ENCODE data around the gene NHP2.

- TF ChIP-seq ETV6 (conservative IDR thresholded peaks at IDR 0.05 in 1 of 2, IDR thresholded peaks at IDR 0.05 in 1 of 2; ENCODE audit: borderline replicate concordance in 1 of 2, low read depth in 1 of 2) = no peak
- TF ChIP-seq MEF2B (IDR thresholded peaks at IDR 0.05; ENCODE audit: partially characterized antibody, poor library complexity, severe bottlenecking) = no peak
- TF ChIP-seq POLR2A (IDR thresholded peaks at IDR 0.05; ENCODE audit: low read depth, low read length) = no peak
- no peak for TF ChIP-seq EZH2 (IDR thresholded peaks at IDR 0.05; ENCODE audit: borderline replicate concordance, control insufficient read depth, low read depth, low read length)
- no peak for TF ChIP-seq POLR2AphosphoS5 (IDR thresholded peaks at IDR 0.05; ENCODE audit: low read length)
Observed at GRCh38 chr5:178103612-178104011, 50.1 kb downstream of the NHP2 start.
